ENCODE results near the gene M1AP.

- TF ChIP-seq CTCF (IDR thresholded peaks at IDR 0.05) (no peak), POLR2A (IDR thresholded peaks at IDR 0.05) (no peak)
These were observed 114.7 kb downstream of the M1AP start for GRCh38 chr2:74533464-74533863.
